Measurements from ENCODE around the gene XRCC4.
"Not testable (repeated sequence)": the region's sequence is repeated elsewhere in the genome, so short reads cannot be mapped to it uniquely, and the experiment has no call there.

The XRCC4 gene

DNA sequence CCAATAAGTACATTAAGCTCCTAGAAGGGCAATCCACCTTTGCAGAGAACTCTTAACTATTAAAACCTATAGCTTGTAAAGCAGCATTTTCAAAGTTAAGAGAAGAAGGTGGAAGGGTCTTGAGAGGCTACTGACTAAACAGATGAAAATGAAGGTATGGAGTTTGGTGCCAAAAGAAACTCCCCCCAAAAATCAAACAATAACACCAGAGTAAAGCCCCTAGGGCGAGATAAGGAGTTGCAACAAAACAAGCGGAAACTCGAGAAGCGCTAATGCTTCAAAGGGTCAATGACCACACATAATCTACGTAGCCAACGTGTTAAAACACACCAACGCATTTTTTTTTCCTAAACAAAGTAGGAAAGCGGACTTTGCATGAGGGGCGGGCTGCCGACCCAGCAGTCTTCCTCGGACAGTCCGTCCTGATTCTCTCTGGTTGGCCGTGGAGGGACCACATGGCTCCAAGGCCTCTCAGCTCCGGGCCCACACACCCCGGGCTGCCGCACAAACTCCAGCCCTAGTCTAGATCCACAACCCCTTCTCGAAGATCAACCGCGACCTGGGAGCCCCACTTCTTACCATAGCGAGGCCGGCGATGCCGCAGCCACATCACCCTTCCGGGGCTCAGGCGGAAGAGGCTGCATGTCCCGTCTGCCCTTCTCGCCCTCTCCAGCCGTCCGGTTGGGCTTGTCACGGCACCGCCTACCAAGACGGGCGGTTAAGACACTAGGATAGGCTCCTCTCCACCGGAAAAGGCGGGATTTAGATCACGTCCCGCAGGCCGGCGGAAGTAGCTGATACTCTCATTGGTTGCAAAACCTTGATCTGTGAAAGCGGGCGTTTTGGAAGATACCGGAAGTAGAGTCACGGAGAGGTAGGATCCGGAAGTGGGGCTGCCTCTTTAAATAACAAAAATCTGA, at the start of gene XRCC4, which contains the start of gene TMEM167A:
TSS of gene XRCC4 (plus strand) at position 806 of the 920 bp plus-strand sequence. CDS start 27,373 bp downstream, outside the sequence.
TSS of gene TMEM167A (minus strand) at position 653 of the 920 bp plus-strand sequence. CDS start at position 582, 71 bp downstream.
- DNase-seq, result peak; percentile 99

DNA sequence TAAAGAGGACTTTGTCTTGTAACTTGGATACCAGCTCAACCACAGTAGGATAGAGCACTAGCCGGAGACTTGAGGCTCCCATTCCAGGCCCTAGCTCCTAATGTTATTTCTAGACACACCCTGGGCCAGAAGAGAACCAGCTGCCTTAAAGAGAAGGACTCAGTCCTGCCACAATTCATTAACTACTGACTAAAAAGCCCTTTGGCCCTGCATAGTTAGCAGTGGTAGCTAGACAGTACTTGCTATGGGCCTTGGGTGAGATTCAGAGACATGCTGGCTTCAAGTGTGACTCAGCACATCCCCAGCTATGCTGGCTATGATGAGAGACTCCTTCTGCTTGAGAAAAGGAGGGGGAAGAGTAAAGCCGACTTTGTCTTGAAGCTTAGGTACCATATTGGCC, 47.4 kb upstream of the XRCC4 start:
- peak; percentile 44 for DNase-seq

DNA sequence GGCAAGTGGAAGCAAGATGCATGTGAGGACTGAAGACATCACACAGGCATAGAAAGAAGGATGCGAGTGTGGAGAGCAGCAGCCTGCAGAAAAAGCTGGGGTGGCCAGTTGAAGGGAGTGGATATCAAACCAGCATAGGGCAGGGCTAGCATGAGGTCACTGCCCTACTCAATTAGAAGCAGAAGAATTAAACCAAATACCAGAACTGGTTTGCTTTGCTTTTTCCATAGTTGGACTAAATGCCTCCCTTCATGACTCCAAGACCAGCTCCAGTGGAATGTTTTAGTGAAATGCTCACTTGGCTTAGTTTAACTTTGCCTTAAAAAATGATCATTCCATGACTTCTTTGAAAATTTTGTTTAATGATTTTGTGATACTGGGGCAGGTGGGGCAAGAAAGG, 46.0 kb upstream of the XRCC4 start:
- DNase-seq, result no peak

DNA sequence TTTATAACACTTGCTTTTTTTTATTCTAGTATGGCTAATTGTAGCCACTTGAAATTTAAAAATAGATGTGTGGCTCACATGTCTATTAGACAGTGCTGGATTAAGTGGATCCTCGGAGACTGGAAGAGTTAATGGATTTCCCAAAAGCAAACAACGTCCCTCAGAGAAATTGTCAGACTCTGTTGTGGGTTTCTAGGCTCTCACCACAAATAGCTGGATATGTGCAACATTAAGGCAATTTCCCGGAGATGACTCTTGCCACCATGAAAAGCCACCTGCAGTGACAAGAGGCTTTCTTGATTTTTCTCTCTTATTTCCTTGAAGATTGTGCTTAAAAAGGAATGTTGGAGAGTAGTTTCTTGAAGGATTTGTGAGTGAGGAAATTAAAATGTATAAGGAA, 43.3 kb upstream of the XRCC4 start:
- DNase-seq, result no peak

DNA sequence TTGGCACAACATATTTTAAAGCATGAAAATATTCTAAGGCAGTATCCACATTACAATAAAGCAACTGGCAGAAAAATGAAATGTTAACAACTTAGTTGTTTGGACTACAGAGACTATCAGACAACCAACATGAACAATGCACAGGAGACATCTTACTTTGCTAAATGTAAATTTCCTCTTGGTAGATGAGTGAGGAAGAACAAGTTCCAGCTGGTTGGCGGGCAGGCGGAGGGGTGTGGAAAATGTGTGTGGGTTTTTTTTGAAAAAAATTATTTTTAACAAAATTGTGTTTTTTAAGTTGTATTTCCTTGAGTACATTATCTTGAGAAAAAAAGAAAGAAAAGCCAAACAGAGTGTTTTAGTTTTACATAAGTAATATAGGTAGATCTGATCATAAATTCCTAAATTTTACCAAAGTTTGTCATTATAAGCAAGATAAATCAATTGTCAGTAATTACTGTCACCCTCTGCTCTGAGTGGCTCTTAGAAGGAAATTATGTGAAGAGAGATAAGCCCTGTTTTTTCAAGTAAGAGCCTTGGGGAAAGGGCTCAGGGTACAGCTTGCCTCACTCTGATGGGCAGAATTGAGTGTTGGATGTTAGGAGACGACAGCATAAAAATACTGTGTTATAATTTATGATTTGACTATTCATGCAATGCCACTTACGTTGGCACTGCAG, 42.7 kb upstream of the XRCC4 start:
- no peak for DNase-seq

DNA sequence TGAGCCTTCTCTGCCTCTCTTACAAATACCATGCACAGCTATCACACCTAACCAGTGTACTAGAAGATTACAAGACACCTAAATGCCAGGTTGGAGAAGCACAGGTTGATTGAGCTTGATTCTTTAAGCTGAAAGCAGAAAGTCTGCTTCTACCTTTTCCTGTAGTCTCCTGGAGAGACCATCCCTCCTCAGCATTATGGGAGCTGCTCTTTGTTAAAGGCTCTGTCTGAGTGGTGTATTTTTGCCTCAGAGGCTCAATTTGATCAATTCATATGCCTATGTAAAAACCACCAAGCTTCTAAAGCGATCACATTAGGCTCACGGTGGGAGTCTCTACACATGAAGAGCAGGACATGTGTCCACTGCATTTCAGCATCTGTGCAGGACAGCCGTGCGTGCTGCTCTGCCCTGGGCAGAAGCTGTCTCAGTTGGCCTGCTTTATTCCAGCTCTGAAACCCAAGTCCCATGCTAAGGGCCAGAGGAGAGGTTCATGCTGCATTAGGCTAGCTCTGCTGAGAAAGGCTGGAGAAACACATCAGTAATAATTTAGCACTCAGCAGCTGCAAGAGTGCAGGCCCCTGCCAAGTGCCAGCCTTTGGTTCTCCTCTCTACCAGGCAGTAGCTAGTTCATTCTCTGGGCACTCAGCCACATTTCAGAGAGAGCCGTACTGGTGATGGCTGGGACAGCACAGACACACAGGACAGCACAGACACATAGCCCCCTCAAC, 41.8 kb upstream of the XRCC4 start:
- DNase-seq, result no peak

DNA sequence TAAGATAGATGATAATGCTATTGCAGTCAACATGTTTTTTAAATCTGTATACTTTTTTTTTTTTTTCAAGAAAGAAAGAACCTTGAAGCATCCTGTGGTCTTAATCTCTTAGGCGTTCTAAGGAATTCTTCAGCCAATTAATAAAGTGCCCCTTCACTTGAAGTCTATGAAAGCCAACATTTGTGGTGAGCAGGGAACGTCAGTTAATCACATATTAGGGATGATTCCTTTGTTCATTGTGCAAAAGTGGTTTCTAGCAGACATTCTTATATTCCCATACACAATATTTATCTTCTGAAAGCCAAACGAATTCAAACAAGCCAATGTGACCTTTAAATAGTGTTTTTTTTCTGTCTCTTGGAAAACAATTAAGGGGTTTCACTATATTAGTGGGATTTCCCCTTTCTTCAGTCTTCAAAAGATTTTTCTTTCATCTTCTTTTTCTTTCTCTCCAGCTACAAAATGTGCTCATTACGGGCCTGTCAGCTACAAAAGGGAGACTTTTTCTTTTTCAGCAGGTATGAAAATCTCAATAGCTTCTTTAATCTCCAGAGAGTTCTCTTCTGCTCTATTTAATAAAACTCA, 40.3 kb upstream of the XRCC4 start:
- no peak for DNase-seq

DNA sequence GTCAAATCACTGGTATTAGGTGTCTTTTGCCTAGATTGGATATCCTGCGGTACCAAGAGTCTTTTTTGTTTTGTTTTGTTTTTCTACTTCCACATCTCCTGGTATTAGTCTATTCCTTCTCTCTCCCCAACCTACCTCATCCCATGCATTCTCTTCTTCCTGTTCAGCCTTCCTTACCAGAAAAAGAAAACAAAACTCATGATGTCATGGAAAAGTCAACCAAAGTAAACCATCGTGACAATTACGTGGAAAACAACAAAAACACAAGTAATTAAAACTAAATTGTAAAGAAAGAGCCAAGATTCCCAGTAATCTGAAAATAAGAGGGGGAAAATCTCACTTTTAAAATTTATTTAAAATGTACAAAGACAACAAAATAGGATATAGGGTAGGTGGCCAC, 38.4 kb upstream of the XRCC4 start:
- no peak for DNase-seq

DNA sequence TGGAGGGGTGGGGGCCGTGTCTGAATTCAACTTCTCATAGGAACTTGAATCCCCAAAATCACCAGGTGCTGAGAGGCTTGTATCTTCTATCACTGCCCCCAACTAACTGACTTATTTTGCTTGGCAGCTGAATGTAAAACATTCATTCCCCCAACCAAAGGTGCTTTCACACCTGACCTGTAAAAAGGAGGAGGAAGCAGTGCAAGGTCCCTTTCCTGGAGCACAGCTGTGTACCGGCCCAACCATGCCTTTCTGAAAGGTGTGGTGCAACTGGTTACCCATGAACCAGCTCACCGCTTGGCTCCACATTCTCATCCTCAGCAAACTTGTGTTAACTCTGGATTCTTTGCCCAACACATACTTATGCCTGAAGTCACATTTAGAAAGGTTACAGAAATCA, 34.8 kb upstream of the XRCC4 start:
- no peak for DNase-seq

DNA sequence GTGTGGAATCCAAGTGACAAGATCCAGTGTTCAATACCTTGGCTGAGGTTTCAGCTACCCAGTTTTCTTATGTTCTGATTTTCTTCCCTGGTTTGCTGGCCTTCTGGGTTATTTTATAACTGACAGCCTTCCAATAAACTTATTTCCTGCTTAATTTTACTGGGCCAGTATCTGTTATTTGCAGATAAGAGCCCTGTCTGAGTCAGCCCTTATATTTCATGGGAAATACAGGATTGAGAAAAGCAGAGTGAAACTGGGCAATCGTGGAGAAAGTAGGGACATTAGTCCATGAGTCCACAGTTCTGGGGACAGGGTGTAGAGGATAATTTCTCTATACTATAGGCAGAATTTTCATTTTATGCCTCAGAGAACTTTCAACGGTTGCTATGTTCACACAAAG, 32.4 kb upstream of the XRCC4 start:
- no peak for DNase-seq

DNA sequence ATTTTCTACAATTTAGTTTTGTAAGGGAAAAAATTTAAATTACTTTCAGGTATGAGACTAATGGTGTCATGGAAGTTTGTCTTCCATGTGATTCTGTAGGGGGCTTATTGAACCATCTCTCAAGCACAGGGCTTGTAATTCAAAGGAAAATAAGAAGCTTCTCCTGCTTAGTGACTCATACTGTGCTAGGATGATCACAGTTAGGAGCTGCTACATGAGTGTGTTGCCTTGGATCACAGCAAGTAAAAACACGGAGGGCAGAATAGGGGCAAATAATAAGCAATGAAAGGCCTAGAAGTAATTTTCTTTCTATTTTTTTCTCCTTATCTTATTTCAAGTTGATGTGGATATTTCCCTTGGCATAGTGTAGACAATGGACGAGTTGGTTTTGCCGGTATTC, 29.1 kb upstream of the XRCC4 start:
- no peak for DNase-seq

DNA sequence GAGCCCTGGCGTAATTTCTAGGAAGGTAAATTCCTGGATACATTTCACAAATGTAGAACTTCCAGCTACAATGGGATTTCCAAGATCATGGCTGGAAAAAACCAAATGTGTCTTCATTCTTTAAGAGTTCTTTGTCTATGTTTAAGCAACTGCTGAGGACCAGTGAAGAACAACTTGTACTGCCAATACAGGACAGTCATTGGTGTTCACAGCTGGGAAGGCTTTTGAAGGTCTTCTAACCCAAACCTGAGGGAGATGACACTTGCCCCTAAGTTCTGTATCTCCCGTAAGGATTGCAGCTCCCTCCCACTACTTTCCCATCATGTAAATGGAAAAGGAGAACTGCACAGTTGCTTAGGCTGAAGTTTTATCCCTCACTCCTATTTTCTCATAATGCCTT, 28.5 kb upstream of the XRCC4 start:
- DNase-seq, result no peak

DNA sequence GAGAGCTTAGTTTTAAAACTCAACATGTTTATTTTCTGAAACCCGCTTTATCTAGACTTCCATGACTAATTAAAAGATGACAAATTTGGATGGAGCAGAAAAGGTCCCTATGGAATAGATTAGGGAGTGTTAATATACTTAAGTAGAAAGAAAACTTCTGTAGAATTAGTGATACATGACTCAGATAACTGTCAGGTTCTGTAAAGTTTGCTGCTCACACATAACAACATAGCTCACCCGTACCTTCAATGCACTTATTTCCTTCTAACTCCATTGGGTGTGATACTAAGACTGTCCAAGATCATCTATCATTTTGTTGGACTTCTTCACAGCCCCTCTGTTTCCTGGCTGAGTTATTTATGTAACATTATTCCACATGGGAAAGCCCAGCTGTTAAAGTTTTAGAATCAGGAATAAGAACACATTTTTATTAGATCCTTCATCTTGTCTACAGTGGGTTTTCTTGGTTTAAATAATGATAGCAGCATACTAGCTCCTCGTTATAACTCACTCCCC, 27.9 kb upstream of the XRCC4 start:
- DNase-seq, result no peak

DNA sequence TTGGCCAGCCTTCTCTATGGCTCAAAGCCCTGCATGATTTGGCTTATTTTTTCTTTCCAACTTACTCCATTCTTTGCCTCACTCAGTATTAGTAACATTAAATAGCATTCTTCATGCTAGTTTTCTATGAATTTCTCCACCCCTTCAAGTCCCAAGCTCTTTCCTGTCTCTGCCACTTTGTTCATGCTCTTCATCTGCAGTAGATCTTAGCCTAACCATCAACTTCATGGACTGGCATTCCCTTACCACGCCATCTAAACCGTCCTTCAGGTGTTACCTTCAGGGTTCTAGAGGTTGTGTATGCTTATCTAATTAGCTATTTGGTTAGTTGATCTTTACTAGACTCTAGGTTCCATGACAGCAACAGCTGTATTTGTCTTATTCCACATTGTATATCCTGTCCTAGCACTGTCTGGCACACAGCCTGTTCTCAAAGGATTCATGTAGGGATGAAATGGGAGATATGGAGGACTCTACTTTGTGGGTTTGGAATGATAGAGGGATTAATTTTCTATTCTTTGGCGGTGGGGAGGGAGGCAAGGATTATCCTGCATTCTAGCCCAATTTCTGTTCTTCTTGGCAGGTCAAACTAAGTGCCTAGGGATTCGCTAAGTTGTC, 26.5 kb upstream of the XRCC4 start:
- DNase-seq, result no peak

DNA sequence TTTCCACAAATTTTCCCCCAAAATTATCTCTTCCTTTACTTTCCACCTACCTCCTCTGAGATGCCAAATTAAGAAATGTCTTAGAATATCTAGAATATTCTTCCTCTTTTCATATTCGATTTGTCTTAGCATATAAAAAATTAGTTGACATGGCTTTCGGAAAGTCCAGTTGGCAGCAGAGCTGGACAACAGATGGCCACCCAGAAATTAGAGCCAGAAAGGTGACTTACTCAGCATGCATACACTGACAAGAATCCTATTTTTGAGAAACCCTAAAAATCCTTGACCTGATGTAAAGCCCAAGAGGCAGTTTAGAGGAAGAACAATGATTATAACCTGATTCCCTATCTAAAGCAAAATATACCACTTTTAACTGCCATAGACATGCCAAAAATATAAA, 22.2 kb upstream of the XRCC4 start:
- no peak for DNase-seq

DNA sequence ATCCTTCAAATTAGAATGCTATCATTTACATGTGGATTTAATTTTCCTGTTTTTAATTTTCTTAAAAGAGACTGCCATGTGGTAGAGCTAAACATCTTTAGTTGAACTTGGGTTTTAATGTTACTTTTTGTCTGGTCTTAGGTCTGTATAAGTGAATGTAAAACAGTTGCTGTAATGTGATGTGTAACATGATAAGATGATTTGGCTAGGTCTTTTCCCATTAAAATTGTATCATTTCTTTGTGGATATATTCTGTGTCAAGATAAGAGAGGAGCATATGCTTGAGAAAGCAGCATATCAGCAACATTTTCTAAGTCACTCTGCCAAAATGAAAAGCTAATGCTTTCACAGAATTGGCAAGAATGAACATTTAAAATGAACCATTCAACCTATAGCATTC, 18.6 kb upstream of the XRCC4 start:
- DNase-seq, result no peak

DNA sequence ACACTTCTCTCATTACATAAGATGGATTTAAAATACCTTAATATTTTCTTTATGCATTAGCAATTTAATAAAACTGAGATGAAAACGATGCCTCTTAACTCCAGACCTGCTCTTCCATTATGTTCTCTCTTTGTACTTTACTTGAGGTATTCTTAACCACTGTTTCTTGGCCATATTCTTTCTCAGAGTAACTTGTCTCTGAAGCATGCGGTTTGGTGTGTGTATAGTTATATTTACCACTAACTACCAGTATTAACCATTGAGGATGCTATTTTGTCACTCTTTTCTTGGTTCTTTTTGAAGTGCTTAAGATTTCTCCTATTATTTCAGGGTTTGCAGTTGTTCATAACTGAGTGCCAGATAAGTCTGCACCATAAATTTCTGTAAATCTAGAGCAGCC, 18.0 kb upstream of the XRCC4 start:
- DNase-seq, result no peak

DNA sequence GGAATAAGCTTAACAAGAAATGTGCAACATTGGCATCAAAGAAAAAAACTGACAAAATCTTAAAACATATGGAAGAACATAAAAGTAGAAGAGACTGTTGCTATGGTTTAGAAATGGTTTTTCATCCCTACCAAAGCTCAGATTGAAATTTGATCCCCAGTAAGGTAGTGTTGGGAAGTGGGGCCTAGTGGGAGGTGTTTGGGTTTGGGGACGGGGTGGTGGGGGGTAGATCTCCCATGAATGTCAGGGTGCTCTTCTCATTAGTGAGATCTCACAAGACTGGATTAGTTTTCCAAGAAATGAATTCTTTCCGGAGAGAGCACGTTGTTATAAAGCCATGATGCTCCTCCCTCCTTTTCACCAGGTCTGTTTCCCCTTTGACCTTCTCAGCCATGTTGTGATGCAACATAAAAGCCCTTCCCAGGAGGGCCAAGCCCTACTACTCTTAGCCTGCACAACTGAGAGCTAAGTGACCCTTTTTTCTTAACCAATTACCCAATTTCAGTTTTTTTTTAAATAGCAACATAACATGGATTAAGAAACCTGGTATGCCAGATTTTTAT, 10.7 kb upstream of the XRCC4 start:
- DNase-seq, result no peak

DNA sequence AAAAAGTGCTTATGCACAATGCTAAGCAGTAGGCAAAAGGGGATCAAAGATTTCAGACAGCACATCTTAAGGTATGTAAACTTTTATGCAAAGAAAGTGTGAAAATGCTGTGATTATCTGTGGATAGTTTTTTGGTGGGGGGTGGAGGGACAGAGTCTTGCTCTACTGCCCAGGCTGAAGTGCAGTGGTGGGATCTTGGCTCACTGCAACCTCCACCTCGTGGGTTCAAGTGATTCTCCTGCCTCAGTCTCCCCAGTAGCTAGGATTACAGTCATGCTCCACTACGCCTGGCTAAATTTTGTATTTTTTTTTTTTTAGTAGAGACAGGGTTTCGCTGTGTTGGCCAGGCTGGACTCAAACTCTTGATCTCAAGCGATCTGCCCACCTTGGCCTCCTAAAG, 10.0 kb upstream of the XRCC4 start:
- not testable (repeated sequence) for DNase-seq

DNA sequence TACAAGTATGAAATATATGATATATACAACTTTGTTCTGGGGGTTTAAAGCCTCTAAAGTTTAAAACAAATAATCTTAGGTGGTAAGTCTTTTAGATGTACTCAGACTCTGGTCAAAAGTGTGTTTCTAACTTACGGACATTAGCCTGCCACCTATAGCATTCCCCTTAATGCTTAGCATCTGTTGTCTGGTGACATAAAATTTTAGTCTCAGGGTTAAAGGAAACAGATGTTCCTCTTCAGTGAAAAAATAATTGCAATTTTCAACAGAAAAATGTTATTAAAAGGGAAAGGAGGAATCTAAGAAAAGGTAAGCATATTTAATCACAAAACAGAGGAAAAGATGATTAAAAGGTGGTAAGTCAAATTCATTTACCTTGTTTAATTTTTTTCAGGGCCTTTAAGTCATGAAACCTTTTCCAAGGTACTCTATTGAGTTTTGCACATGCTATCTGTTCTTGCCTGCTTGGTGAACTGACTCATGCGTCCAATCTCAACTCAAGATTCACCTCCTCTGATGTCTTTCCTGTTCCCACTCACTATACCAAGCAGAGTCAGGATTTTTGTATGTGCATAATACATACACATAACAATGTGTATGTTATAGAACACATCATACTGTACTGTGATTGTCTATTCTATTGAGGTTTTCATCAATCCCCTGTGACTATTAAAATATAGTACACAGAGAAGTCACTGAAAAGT, 8.1 kb upstream of the XRCC4 start:
- no peak for DNase-seq

DNA sequence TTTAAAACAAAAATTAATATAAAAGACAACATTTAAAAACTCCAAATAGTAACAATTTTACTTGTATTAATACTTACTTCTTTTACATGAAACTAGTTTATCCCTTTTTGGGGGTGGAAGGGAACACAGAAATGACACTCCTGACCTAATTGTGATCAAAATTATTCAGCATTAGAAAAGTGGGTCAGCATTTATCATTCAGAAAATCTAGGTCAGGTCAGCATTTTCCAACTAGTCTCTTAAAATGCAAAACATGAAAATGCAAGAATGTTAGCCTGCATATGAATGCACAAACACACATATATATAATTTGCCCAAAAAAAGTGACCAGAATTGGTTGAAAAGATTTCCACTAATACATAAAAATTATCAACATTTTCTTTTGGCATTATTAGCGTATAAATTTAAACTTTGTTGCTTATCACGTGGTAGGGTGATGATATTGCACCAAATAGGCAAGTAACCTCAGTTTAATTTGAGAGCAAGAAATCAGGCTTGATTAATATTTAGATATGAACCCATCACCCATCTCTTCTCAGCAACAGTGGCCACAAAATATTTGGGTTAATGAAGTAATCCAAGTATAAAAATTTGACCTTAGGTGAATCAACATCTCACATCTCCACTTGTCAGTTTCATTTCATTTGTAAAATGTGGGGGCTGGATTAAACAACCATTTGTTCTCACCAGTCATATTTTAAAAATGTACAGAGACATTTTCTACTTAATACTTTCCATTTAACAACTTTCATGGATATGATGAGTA, 5.9 kb upstream of the XRCC4 start:
- no peak for DNase-seq

Data from fibroblast of skin of right quadriceps (primary cell).